NCI-H2107 (cell line): Measurements from ENCODE around the gene MT1G.
"Not testable (repeated sequence)": the region's sequence is repeated elsewhere in the genome, so short reads cannot be mapped to it uniquely, and the experiment has no call there.

ENCODE experiments used
- DNase-seq: peaks from one replicate; lab custom pipeline; 2025; lab: John Stamatoyannopoulos, UW

MT1G gene

DNA sequence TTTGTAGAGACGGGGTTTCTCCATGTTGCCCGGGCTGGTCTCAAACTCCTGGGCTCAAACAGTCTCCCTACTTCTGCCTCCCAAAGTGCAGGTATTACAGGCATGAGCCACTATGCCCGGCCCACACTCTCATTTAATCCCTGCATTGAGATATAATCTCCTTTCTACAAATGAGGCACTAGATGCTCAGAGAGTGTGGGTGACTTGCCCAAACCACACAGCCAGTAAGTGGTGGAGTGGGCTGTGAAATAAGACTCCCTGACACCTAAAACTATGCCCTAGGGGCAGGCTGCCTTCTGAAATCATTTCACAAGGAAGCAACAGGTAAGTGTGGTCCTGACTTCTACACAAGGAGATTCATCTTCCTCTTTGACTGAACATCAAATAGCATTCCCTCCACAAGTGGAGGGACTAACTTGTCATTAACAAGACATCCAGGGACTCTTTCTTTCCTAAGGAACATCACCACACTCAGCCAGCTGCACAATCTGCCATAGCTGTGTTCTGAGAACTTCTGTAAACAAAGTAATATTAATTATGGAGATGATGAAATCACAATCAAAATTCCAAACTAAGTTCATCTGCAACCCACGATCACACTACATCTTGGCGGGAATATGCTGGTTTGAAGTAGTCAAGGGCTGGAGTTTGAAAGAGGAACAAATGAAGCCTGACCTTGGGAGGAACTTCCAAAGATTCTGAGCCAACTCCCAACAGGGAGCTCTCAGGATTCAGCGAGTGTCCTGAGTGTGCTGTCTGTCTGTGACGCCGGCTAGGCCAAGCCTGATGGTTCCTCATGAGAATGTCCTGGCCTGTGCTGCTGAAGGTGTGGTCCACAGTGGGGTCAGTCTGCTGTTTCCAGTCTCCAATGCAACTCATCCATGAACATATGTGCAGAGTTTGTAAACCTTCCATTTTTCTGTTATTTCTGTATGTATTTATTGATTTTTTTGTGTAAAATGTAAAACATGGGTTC is 2.3 kb downstream of the MT1G start:
- DNase-seq: not testable (repeated sequence)

DNA sequence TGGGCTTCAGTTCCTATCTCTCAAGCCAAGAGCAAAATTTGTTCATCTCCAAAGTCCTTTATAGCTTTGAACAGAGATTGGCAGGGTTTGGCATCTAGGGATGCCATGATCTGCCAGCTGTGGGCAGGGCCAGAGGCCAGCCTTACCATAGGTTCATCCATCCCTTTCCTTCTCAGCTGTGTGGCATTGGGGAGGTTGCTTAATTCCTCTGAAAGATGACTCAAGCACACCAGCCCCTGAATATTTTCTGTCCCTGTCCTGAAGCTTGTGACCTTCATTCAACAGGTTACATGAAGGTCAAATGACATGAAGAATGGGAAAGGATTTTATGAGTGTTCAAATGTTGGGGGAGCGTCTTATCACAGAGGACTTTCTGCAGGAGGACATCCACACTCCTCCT is 3.4 kb downstream of the MT1G start:
- no peak for DNase-seq

DNA sequence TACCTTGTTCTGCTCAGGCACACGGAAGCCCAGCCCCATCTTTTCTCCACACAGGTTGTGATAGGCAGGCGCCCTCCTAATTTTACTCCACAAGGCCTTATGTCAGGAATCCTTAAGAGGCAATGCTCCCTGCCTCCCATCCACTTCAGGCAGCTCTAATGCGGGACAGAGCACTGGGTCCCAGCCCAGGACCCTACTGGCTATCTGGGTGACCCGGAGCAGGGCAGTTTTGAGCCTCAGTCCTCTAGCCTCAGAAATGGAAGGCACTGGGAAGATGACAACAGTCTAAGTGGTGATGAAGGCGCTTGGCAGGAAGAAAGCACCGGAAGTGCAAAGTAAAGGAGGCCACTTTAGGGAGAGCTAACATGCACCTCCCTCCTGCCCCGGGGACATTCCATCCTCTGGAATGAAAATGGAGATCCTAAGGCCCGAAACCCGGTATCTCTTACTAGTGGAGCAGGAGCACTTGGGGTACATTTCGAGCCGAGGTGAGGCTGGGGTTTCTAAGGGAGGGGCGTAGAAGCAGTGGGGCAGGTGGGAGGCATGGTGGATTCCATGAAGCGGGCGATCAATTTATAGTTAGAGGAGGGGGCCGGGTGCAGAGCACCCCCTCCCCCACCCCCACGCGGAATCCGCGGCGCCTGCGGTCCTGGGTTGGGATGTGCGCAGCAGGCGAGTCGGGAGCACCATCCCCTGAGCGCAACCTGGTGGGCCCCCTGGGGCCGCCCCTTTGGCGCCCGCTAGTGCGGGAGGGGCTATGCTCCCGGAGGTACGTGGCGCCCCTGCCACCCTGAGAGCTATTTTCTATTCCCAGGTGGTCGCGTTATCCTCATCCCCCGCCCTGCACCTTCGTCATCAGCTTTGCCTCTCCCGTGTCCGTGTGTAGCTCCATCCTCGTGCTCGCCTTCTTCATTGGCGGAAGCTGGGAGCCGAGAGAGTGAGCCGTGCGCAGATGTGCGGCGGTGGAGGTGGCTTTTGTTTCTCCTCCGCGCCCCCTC is 5.2 kb downstream of the MT1G start:
- DNase-seq: no peak

GRCh38 chr16:56658327-56658875 is 9.5 kb downstream of the MT1G start:
- DNase-seq: no peak

DNA sequence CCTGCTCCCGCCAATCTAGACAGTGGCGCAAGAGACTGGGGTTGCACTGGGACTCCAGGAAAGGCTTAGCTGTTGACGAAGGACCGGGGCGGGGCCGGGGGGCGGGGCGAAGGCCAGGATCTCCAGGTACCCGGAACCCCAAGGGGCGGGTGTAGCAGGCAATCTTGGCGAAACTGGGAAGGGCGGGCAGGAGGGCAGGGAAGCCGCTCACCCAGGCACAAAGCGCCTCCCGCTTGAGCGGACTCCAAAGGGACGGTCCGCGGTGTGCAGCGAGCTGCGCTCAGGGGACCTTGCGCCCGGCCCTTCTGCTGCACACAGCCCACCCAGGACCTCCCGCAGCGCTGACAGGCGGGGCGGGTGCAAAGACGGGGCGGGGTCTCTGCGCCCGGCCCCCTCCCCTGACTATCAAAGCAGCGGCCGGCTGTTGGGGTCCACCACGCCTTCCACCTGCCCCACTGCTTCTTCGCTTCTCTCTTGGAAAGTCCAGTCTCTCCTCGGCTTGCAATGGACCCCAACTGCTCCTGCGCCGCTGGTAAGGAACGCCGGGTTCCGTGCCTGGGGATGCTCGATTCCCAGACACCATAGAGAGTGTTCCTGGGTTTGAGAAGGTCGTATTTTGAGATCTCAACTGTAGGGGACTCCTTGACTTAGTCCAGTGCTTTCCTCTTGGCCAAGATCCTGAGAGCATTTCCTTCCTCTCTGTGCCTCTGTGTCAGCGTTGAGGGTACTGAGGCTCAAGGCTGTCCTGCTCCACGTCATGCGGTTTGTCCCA is 10.1 kb downstream of the MT1G start, which contains the start of gene MT1F:
TSS of gene MT1F (plus strand) at position 405 of the 772 bp plus-strand sequence. CDS start at position 505, 100 bp downstream.
- DNase-seq: no peak

DNA sequence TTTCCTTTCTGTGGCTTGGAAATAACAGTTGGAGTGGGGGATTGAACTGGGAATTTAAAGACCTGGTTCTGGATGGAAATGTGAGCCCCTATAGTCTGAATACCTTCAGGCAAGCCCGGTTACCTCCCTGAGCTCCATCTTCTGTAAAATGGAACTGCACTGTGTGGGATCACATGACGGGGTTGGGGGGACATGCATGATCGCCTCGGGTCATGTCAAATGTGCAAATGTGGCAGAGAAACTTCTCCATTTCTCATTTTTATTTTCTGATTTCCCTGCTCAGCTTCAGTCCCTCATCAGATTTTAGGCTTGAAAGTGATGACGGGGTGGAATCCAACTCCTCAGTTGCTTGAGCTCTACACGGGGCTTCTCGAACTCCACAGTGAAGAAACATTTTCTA is 14.6 kb downstream of the MT1G start:
- no peak for DNase-seq

DNA sequence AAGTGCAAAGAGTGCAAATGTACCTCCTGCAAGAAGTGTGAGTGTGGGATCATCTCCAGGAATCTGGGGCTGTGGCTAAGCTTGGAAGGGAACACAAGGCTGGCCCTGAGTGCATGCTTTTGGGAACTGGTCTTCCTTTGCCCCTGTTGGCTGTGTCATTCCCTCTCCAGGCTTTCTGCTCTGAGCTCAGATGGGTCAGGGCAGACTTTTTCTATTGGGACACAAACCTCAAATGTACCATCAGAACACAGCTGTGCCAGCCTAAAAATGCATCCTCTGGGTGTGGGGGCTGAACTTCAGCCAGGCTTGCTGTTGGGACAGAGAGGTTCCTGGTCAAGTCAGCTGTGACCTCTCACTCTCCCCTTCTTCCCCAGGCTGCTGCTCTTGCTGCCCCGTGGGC is 15.3 kb downstream of the MT1G start:
- no peak for DNase-seq

- no peak for DNase-seq
Measured at GRCh38 chr16:56651586-56651985, 16.3 kb downstream of the MT1G start, which contains the start of gene MT1B. TSS of gene MT1B (plus strand) at chr16:56651886. CDS start at chr16:56651954, 68 bp downstream.

- no peak for DNase-seq
Measured at GRCh38 chr16:56649820-56650219, 18.0 kb downstream of the MT1G start.

- no peak for DNase-seq
Measured at GRCh38 chr16:56649271-56649670, 18.6 kb downstream of the MT1G start.

DNA sequence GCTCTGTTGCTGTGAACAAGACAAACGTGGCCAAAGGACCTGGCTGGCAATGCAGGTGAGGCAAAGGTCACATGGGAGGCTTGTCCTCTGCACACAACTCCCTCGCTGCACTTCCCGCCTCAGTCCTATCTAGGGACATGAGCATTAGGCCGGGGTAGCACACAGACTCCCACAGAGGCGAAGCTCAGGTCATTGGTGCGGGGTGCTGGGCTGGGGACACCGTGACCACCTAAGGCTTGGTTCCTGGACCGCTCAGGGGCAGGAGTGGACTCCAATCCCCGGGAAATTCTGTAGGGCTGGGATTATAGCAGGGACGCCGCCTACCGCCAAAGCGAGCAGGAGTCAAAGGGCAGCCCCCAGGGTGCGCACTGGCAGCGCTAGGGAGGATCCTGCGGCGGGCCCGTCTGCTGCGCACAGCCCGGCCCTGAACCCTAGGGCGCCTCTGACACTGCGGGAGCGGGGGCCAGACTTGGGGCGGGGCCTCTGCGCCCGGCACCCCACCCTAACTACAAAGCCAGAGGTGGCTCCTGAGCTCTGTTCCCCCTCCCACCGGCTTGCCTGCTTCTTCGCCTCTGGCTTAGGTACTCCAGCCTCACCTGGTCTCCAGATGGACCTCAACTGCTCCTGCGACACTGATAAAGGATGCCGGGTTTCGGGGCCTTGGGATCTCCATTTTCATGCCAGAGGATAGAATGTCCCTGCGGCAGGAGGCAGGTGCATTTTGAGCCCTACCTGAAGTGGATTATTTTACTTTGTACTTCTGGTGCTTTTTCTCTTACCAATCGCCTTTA is 20.0 kb downstream of the MT1G start:
- no peak for DNase-seq

DNA sequence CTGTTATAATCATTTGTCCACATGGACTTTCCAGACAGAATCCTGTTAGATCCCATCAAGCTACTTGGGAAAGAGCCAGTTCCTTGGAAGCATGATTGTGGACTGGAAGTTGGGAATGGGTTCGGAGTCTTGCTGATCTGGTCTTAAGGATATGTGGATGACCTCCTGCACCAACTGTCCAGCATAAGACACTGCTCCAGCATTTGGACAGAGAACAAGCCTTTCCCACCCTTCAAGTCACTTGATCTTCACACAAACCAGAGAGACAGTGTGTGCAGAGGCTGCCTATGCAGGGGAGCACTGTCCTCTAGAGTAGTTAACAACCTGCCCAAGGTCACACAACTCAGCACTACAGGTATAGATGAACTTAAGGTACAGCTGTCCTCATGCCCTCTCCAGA is 22.0 kb downstream of the MT1G start:
- no peak for DNase-seq

DNA sequence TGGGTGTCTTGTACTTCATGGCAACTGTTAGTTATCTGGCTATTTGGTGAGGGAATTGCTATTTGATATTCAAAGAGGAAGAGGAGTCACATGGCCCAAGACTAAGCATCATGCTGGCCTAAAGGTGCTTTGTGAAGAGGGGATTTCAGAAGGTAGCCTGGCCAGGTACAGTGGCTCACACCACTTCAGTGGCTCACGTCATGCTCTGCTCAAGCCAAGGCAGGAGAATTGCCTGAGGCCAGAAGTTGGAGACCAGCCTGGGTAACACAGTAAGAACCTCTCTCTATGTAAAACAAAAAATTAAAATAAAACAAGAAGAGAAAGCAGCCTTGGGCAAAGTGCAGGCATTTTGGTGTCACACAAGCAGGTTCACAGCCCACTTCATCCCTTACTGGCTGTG is 22.6 kb downstream of the MT1G start:
- no peak for DNase-seq

DNA sequence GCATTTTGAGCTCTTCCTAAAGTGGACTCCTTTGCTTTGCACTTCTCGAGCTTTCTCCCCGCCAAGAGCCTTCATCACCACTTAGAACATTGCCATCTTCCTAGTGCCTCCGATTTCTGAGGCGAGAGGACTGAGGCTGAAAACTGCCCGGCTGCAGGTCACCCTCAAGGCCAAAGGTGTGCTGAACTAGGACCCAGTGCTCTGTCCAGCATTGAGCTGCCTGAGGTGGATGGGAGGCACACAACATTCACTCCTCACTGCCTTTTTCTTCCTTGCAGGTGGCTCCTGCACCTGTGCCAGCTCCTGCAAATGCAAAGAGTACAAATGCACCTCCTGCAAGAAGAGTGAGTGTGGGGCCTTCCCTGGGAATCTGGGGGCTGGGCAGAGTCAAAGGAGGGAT is 24.0 kb downstream of the MT1G start:
- DNase-seq: no peak

GRCh38 chr16:56643080-56643778 is 24.6 kb downstream of the MT1G start:
- DNase-seq: no peak

GRCh38 chr16:56641166-56641565 is 26.7 kb downstream of the MT1G start:
- no peak for DNase-seq

- DNase-seq: no peak
Measured at GRCh38 chr16:56640076-56640475, 27.8 kb downstream of the MT1G start.

GRCh38 chr16:56639045-56639444 is 28.8 kb downstream of the MT1G start:
- no peak for DNase-seq

DNA sequence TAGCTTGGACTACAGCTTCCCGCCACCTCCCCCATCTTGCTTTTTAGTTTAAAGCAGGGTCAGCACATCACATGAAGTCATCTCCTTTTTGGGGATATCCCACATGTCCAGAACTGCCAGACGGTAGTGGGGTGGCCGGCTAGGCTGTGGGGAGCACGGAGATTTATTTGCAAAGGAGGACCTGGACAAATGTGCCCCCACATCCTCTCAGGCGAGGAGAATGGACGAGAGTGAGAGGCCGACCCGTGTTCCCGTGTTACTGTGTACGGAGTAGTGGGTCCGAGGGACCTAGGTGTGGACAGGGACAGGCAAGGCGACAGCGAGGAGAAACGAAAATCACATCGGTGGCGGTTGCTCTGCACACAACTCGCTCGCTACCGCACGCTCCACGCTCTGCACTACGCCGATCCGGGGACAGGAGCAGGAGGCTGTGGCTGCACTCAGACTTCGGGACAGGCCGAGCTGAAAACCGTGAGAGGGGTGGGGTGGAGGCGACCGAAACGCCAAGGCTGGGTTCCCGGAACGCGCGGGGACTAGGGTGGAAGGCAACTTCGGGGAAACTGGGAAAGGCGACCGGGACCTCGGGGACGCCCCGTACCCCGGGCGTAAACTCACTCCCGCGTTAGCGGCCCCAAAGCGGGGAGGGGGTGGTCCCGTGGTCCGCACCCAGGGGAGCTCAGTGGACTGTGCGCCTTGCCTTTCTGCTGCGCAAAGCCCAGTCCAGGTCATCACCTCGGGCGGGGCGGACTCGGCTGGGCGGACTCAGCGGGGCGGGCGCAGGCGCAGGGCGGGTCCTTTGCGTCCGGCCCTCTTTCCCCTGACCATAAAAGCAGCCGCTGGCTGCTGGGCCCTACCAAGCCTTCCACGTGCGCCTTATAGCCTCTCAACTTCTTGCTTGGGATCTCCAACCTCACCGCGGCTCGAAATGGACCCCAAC is 29.8 kb downstream of the MT1G start, which contains the start of gene MT1A:
TSS of gene MT1A (plus strand) at position 853 of the 937 bp plus-strand sequence. CDS start at position 926, 73 bp downstream.
- DNase-seq: no peak
